Forelimb muscle (tissue), 1 donor: ENCODE measurements around the gene CDK19. TPM values are rescaled to one million over a fixed set of nuclear protein-coding genes. Genes with fewer than 3 reads are reported as not detected.
"Not testable (repeated sequence)": the region's sequence is repeated elsewhere in the genome, so short reads cannot be mapped to it uniquely, and the experiment has no call there.

Experiments
- DNase-seq: peaks from one replicate; pipeline ENCODE4 v3.0.0-alpha.2; 2013; ENCODE audit warnings: low read depth
- polyA plus RNA-seq: library from polyadenylated mRNA; unstranded; fragments of 120-200 nt; gene quantifications from one replicate; pipeline ENCODE4 v1.2.1, GENCODE V29; 2013; ENCODE audit not compliant: insufficient read length

CDK19 gene
- polyA plus RNA-seq, 1 donor, result 12.7 TPM

GRCh38 chr6:110581679-110582078, 233.6 kb downstream of the CDK19 start:
- no peak for DNase-seq

GRCh38 chr6:110577596-110578167, 237.6 kb downstream of the CDK19 start:
- DNase-seq, result not testable (repeated sequence)

- no peak for DNase-seq
These were observed 239.3 kb downstream of the CDK19 start for GRCh38 chr6:110575925-110576463.

- DNase-seq, result no peak
These were observed 240.5 kb downstream of the CDK19 start for GRCh38 chr6:110574817-110575216.

GRCh38 chr6:110573537-110573936, 241.7 kb downstream of the CDK19 start:
- no peak for DNase-seq

GRCh38 chr6:110573136-110573535, 242.1 kb downstream of the CDK19 start:
- no peak for DNase-seq

GRCh38 chr6:110567957-110568696, 247.1 kb downstream of the CDK19 start:
- no peak for DNase-seq

GRCh38 chr6:110566346-110567125, 248.7 kb downstream of the CDK19 start:
- no peak for DNase-seq

GRCh38 chr6:110564703-110565421, 250.4 kb downstream of the CDK19 start:
- no peak for DNase-seq

GRCh38 chr6:110563711-110564110, 251.6 kb downstream of the CDK19 start:
- no peak for DNase-seq

- DNase-seq, result no peak
These were observed 252.9 kb downstream of the CDK19 start for GRCh38 chr6:110562316-110562915.

GRCh38 chr6:110561696-110562095, 253.6 kb downstream of the CDK19 start:
- no peak for DNase-seq

GRCh38 chr6:110561008-110561396, 254.3 kb downstream of the CDK19 start:
- no peak for DNase-seq

GRCh38 chr6:110560239-110561007, 254.8 kb downstream of the CDK19 start:
- no peak for DNase-seq

Other genes starting within 250 kb of the CDK19 start
- gene AMD1, start 59.3 kb upstream of the CDK19 start, polyA plus RNA-seq, result 49.1 TPM
- 70.6 TPM for gene GTF3C6, start 143.2 kb upstream of the CDK19 start, polyA plus RNA-seq
- 28.1 TPM for gene RPF2, start 166.6 kb upstream of the CDK19 start, polyA plus RNA-seq